K562 (cell line): ENCODE results near the gene AIDA. TPM values are rescaled to one million over a fixed set of nuclear protein-coding genes. Genes with fewer than 3 reads are reported as not detected.

Experiments
- ATAC-seq: fragments of 200-7000 bp; cut with Tn5 transposase; 3 replicates; pipeline ENCODE4 v1.9.1; 2020; ENCODE audit warnings: moderate library complexity
- BruUV-seq: library from RNA; stranded (reverse); fragments of 400-500 nt; replicated peaks from 2 replicates; lab custom pipeline; 2021; lab: Mats Ljungman, UMichigan
- CTCF ChIA-PET: fragments of 300-600 bp; formaldehyde crosslinking; extraction: SDS; loops from one replicate; lab custom pipeline; 2021; ENCODE audit warnings: low intra/inter-chr PET ratio; lab: Yijun Ruan, JAX
- POLR2A ChIA-PET: fragments of 300-600, 350-650 bp; sonication (Branson Sonifier 250); formaldehyde crosslinking; extraction: SDS; loops from one replicate; lab custom pipeline; 2021; ENCODE audit warnings: antibody characterized with exemption, inconsistent platforms; lab: Yijun Ruan, JAX
- DNase-seq, 4 experiments: peaks; one replicate each; pipeline versions ENCODE4 v3.0.0 to v3.0.0-alpha.2; 2011 to 2018; ENCODE audit warnings: low spot score in 3 of 4, mixed read lengths in 3 of 4; ENCODE audit errors: extremely low read depth in 1 of 4
- FAIRE-seq: peaks from 2 replicates; lab custom pipeline; 2011; peaks lifted over from hg19 to GRCh38; lab: Jason Lieb, UNC
- H2AFZ ChIP-seq: 2 replicates; pipeline ENCODE4 v1.6.0; 2011; ENCODE audit warnings: low read depth, low read length, control low read depth, inconsistent platforms
- H3K27ac ChIP-seq: fragments of 200-600 bp; 3 replicates; pipeline ENCODE4 v1.8.0; 2011; ENCODE audit warnings: low read depth, mild to moderate bottlenecking, control low read depth, inconsistent platforms, low read length, moderate library complexity, mixed read lengths; ENCODE audit errors: extremely low read depth
- H3K27me3 ChIP-seq, 2 experiments: fragments of 300-600 bp in 1 of 2; 2 replicates in 1 of 2; 3 replicates in 1 of 2; pipeline versions ENCODE4 v1.6.0 to v1.8.0; 2011; ENCODE audit warnings: inconsistent platforms in 2 of 2, low read length in 2 of 2, mild to moderate bottlenecking in 1 of 2, mixed read lengths in 1 of 2, moderate library complexity in 1 of 2; ENCODE audit not compliant: control insufficient read depth in 2 of 2, insufficient read depth in 2 of 2
- H3K36me3 ChIP-seq: fragments of 300-600 bp; 3 replicates; pipeline ENCODE4 v1.8.0; 2011; ENCODE audit warnings: mild to moderate bottlenecking, low read length, inconsistent platforms; ENCODE audit not compliant: control insufficient read depth, insufficient read depth
- H3K4me1 ChIP-seq, 2 experiments: fragments of 200-600 bp in 1 of 2; replicated peaks in 1 of 2; 2 replicates in 1 of 2; 3 replicates in 1 of 2; pipeline versions ENCODE4 v1.5.1 to v1.8.0; 2011; ENCODE audit warnings: inconsistent platforms in 2 of 2, low read length in 2 of 2, mild to moderate bottlenecking in 1 of 2, mixed read lengths in 1 of 2, moderate library complexity in 1 of 2; ENCODE audit not compliant: control insufficient read depth in 2 of 2, insufficient read depth in 2 of 2
- H3K4me2 ChIP-seq: 2 replicates; pipeline ENCODE4 v1.6.1; 2011; ENCODE audit warnings: low read length, control low read depth, inconsistent platforms, mixed read lengths; ENCODE audit not compliant: insufficient read depth
- H3K4me3 ChIP-seq: fragments of 200-600 bp; sonication (generic), shearing (Covaris generic); 2 replicates; pipeline ENCODE4 v1.5.1; 2016; ENCODE audit warnings: control low read depth, inconsistent platforms
- H3K79me2 ChIP-seq: fragments of 200-600 bp; 3 replicates; pipeline ENCODE4 v1.8.0; 2011; ENCODE audit warnings: low read length, inconsistent platforms; ENCODE audit not compliant: control insufficient read depth, insufficient read depth
- H3K9ac ChIP-seq, 2 experiments: 2 replicates each; pipeline versions ENCODE4 v1.6.0 to v1.6.1; 2011; ENCODE audit warnings: low read depth in 2 of 2, low read length in 2 of 2, control low read depth in 1 of 2, inconsistent platforms in 1 of 2, mild to moderate bottlenecking in 1 of 2, mixed read lengths in 1 of 2; ENCODE audit not compliant: insufficient read depth in 1 of 2
- H3K9me1 ChIP-seq: one replicate; pipeline ENCODE4 v1.6.0; 2011; ENCODE audit warnings: inconsistent platforms, mild to moderate bottlenecking, low read length, moderate library complexity; ENCODE audit not compliant: control insufficient read depth, insufficient read depth
- H3K9me3 ChIP-seq: replicated peaks from 2 replicates; pipeline ENCODE4 v1.5.1; 2011; ENCODE audit warnings: low read depth, low read length, inconsistent platforms; ENCODE audit not compliant: control insufficient read depth, insufficient read depth
- H4K20me1 ChIP-seq: replicated peaks from 2 replicates; pipeline ENCODE4 v1.6.1; 2011; ENCODE audit warnings: low read length, inconsistent platforms, mixed read lengths; ENCODE audit not compliant: control insufficient read depth, insufficient read depth
- ATF1 ChIP-seq, 2 experiments: fragments of 450-650 bp in 1 of 2; IDR thresholded peaks; 2 replicates each; pipeline ENCODE4 v1.6.1; 2016; ENCODE audit warnings: missing compliant biosample characterization in 1 of 2, missing genetic modification characterization in 1 of 2
- CEBPB ChIP-seq: fragments of 450-650 bp; IDR thresholded peaks from 2 replicates; pipeline ENCODE4 v1.6.1; 2016; ENCODE audit warnings: missing genetic modification characterization, missing compliant biosample characterization
- EWSR1 ChIP-seq: fragments of 450-650 bp; IDR thresholded peaks from 2 replicates; pipeline ENCODE4 v1.6.1; 2018; ENCODE audit warnings: borderline replicate concordance, mild to moderate bottlenecking, low read depth, moderate library complexity; ENCODE audit not compliant: partially characterized antibody
- FOSL1 ChIP-seq: fragments of 200-800 bp; sonication (Bioruptor generic); conservative IDR thresholded peaks from 2 replicates; pipeline ENCODE4 v1.6.1; 2016; ENCODE audit warnings: missing genetic modification characterization, missing compliant biosample characterization
- HDAC1 ChIP-seq, 2 experiments: fragments of 450-650 bp; IDR thresholded peaks; 2 replicates each; pipeline ENCODE4 v1.6.1; 2016 to 2017; ENCODE audit warnings: inconsistent platforms in 1 of 2, mild to moderate bottlenecking in 1 of 2, moderate library complexity in 1 of 2
- KDM5B ChIP-seq: fragments of 200-600 bp; sonication (generic); IDR thresholded peaks from 2 replicates; pipeline ENCODE4 v1.6.1; 2012; ENCODE audit warnings: low read depth, mild to moderate bottlenecking, moderate library complexity, low read length, control low read depth, inconsistent platforms; ENCODE audit not compliant: insufficient replicate concordance
- KLF13 ChIP-seq: fragments of 450-650 bp; IDR thresholded peaks from 2 replicates; pipeline ENCODE4 v1.6.1; 2016; ENCODE audit warnings: missing genetic modification characterization, low read depth, mild to moderate bottlenecking, missing compliant biosample characterization, moderate library complexity, borderline replicate concordance
- NUFIP1 ChIP-seq: fragments of 450-650 bp; IDR thresholded peaks from 2 replicates; pipeline ENCODE4 v1.6.1; 2018; ENCODE audit not compliant: partially characterized antibody
- ZC3H11A ChIP-seq: IDR thresholded peaks from 2 replicates; pipeline ENCODE4 v1.6.1; 2012; ENCODE audit warnings: low read depth, low read length, improper control_type of control experiment
- ZNF324 ChIP-seq: fragments of 250-450 bp; sonication (Bioruptor Pico); IDR thresholded peaks from 2 replicates; pipeline ENCODE4 v1.4.0; 2020; ENCODE audit warnings: mild to moderate bottlenecking
- ZNF668 ChIP-seq: fragments of 250-450 bp; sonication (Bioruptor Pico); IDR thresholded peaks from 2 replicates; pipeline ENCODE4 v1.8.0; 2022; ENCODE audit warnings: mild to moderate bottlenecking, inconsistent platforms
- ZSCAN29 ChIP-seq: fragments of 450-650 bp; IDR thresholded peaks from 2 replicates; pipeline ENCODE4 v1.6.1; 2017
- WGBS: fragments of 100-300 bp; shearing (Covaris generic); methylation state at CpG from one replicate; pipeline ENCODE4 v1.1.6; 2016; ENCODE audit warnings: low coverage, mixed read lengths; ENCODE audit not compliant: insufficient coverage; ENCODE audit errors: missing lambda C conversion rate; 5-methylcytosine and 5-hydroxymethylcytosine counted together
- in situ Hi-C: fragments of 300-500 bp; cut with MboI; formaldehyde crosslinking; loops from 4 replicates; pipeline ENCODE4 v1.15.0; 2018; ENCODE audit warnings: inconsistent platforms, mixed read lengths
- intact Hi-C: fragments of 100-400 bp; cut with micrococcal nuclease; formaldehyde crosslinking; loops from 2 replicates; pipeline ENCODE4 v1.14.2; 2022
- polyA plus RNA-seq, 8 experiments: library from polyadenylated mRNA; depleted of rRNA in 4 of 8; stranded (reverse) in 5 of 8; unstranded in 3 of 8; fragments of >200 nt; fragmentation: Nextera tagmentation in 2 of 8; fragmentation: Illumina TruSeq in 1 of 8; extraction: Ambion mirVana in 2 of 8; extraction: Trizol in 1 of 8; gene quantifications; 2 replicates each; pipeline versions ENCODE4 v1.2.1 to v1.2.3, GENCODE V29; 2011 to 2014; ENCODE audit warnings: inconsistent platforms in 1 of 8, missing spikeins in 1 of 8
- total RNA-seq, 7 experiments: library from RNA; depleted of rRNA in 6 of 7; stranded (reverse); fragments of >200 nt in 6 of 7; fragmentation: Illumina TruSeq in 2 of 7; extraction: Trizol in 2 of 7; gene quantifications; 2 replicates each; pipeline versions ENCODE4 v1.2.1 to v1.2.3, GENCODE V29; 2011 to 2021; ENCODE audit warnings: low replicate concordance in 1 of 7
- TF ChIP-seq, protein P1 (sequence below): fragments of 150-350 bp; IDR thresholded peaks from 2 replicates; pipeline ENCODE4 v1.6.1; 2014; ENCODE audit warnings: low read depth, mild to moderate bottlenecking, low read length, borderline replicate concordance

The AIDA gene
- total and polyA plus RNA-seq, 9 of the 15 experiments (the other 6 are each of a cell fraction or from before 2014, with no cell fraction given), result 18.2 to 77.9 (median 24.9) TPM

DNA sequence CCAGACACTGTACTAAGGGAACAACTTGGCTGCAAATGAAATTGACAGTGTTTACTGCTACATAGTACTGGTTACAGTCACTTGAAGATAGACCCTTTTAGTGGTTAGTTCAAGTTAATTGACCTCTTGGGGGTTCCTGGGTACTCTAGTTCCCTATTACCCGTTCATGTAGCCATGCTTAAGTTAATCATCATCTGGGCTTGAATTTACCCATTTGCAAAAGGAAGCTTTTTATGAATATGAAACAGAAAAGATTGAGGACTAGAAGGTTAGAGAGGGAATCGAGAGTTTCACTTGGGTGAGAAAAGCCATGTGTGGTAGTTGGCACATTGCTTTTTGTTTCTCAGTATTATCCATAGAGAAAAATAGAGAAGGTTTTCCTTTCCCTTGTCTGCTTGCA, 91.7 kb downstream of the AIDA start:
- POLR2A ChIA-PET, result interaction anchor here (1.0 to 1.4 kb wide), 2 partner anchors 14 to 31 kb away, joined by 3 to 5 read pairs; partner anchors contain the start of gene TAF1A
- in situ Hi-C loops, result no loop called here
- WGBS, result 83% methylated on average over 2 of the region's 2 CpGs

DNA sequence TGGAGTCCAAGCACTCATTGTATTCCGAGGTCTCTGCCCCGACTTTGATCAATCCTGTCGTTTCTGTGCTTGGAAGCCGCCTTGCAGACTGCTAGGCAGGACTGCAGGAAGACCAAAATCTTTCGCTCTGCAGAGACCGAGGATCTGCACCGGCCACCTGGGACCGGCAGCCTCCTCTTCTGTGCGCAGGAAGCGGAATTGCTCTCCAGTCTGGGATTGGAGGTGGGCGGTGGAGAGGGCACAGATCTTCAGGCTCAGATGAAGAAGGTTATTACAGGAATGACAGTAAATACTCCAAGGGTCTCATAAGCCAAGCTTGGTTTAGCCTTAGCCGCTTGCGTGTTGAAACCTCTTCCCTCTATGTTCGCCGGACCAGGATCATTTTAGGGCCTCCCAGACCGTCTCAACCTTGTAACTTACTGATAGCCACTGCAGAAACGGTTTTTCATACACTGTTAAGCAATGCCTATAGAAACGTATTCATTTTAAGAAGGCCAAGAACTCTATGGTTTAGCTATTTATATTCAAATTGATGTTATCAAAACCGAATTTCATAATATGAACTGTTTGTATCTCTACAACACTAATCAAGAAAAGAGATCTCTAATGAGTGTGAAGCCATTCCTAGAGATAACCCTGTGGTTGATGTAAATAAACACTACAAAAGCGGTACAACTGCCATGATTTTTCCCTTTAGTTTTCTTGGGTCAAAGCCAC, 93.3 kb downstream of the AIDA start:
- FAIRE-seq (peak; percentile 15), ATAC-seq (peak; percentile 80), DNase-seq (peak; percentile 40 to 67 (median 48))
- H3K9ac ChIP-seq, result peak overlapping the region; percentile 72 to 96
- CTCF ChIA-PET, result no interaction called here
- no peaks in the 10 kb centered on the region for H3K9me3 ChIP-seq
- peaks cover 13% of the 10 kb centered on the region for H4K20me1 ChIP-seq
- H3K36me3 ChIP-seq, result peaks cover 29% of the 10 kb centered on the region
- peak overlapping the region; percentile 90 for H3K4me2 ChIP-seq
- BruUV-seq, result TSS peak; percentile 49
- intact Hi-C loops, result loop anchor here (2.0 kb wide), 2 partner anchors 24 to 30 kb away; partner anchors contain the start of gene TAF1A
- H3K27me3 ChIP-seq, result no peaks in the 10 kb centered on the region
- POLR2A ChIA-PET, result no interaction called here
- peak overlapping the region; percentile 82 for H2AFZ ChIP-seq
- in situ Hi-C loops, result no loop called here
- peaks cover 34% of the 10 kb centered on the region for H3K79me2 ChIP-seq
- peak overlapping the region; percentile 84; the same call in 2 of the 3 replicates for H3K27ac ChIP-seq
- WGBS, result 3% methylated on average over 20 of the region's 20 CpGs
- peaks cover 8 to 14% of the 10 kb centered on the region in 2 experiments; a peak in 4 of 5 replicates for H3K4me1 ChIP-seq
- H3K4me3 ChIP-seq, result peak overlapping the region; percentile 86
- H3K9me1 ChIP-seq, result no peaks in the 10 kb centered on the region
- TF ChIP-seq HDAC1 (IDR thresholded peaks at IDR 0.05), result 0 out of 4 replicates have a peak, but pooled peaks of 1 of the 2 experiments have one; percentile 43
- TF ChIP-seq KLF13 (tag), result no peak
- 0 out of 2 replicates have a peak, but pooled peaks have one; percentile 11 for TF ChIP-seq FOSL1 (tag)
- TF ChIP-seq KDM5B, result peak; percentile 14
- TF ChIP-seq ZC3H11A, result no peak
- TF ChIP-seq NUFIP1, result no peak
- peak; percentile 57 for TF ChIP-seq CEBPB (tag)
- no peak for TF ChIP-seq ZNF668 (CRISPR knock-in tag)
- TF ChIP-seq, protein P1, sequence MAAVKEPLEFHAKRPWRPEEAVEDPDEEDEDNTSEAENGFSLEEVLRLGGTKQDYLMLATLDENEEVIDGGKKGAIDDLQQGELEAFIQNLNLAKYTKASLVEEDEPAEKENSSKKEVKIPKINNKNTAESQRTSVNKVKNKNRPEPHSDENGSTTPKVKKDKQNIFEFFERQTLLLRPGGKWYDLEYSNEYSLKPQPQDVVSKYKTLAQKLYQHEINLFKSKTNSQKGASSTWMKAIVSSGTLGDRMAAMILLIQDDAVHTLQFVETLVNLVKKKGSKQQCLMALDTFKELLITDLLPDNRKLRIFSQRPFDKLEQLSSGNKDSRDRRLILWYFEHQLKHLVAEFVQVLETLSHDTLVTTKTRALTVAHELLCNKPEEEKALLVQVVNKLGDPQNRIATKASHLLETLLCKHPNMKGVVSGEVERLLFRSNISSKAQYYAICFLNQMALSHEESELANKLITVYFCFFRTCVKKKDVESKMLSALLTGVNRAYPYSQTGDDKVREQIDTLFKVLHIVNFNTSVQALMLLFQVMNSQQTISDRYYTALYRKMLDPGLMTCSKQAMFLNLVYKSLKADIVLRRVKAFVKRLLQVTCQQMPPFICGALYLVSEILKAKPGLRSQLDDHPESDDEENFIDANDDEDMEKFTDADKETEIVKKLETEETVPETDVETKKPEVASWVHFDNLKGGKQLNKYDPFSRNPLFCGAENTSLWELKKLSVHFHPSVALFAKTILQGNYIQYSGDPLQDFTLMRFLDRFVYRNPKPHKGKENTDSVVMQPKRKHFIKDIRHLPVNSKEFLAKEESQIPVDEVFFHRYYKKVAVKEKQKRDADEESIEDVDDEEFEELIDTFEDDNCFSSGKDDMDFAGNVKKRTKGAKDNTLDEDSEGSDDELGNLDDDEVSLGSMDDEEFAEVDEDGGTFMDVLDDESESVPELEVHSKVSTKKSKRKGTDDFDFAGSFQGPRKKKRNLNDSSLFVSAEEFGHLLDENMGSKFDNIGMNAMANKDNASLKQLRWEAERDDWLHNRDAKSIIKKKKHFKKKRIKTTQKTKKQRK, result no peak

More for the DNA sequence above, 91.7 kb downstream of the AIDA start:
- Histone ChIP-seq H3K4me2 (no peak overlapping the region), H3K36me3 (peaks cover 42% of the 10 kb centered on the region), H3K4me1 (peaks cover 8 to 14% of the 10 kb centered on the region in 2 experiments; a peak in 4 of 5 replicates), H2AFZ (no peak overlapping the region), H3K9me1 (no peaks in the 10 kb centered on the region), H3K4me3 (no peak overlapping the region), H4K20me1 (peaks cover 13% of the 10 kb centered on the region), H3K79me2 (peaks cover 34% of the 10 kb centered on the region), H3K27me3 (no peaks in the 10 kb centered on the region), H3K9ac (no peak overlapping the region), H3K27ac (no peak overlapping the region), H3K9me3 (no peaks in the 10 kb centered on the region)
- CTCF ChIA-PET, result no interaction called here
- ATAC-seq, result no peak
- no peak for DNase-seq
- BruUV-seq, result no TSS peak
- FAIRE-seq, result no peak
- TF ChIP-seq EWSR1 (no peak), ZSCAN29 (no peak), ZNF324 (no peak), ATF1 (CRISPR knock-in tag; IDR thresholded peaks at IDR 0.05) (no peak), ATF1 (tag; IDR thresholded peaks at IDR 0.05) (no peak)
- intact Hi-C loops, result no loop called here
